Measurements from ENCODE around the gene ARHGAP21.

Gene ARHGAP21

DNA sequence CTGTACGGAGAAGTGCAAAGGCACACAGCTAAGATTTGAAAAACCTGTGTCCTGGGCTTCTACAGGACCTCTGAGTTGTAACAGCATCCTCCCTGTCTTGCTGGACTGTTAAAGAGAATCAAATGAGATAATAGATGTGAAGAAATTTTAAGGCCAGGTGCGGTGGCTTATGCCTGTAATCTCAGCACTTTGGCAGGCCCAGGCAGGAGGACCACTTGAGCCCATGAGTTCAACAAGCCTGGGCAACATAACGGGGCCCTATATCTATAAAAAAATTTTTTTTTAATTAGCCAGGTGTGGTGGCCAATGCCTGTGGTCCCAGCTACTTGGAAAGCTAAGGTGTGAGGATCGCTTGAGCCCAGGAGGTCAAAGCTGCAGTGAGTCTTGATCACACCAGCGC is 2.9 kb upstream of the ARHGAP21 start:
- no peak for TF ChIP-seq CTCF (IDR thresholded peaks at IDR 0.05)

- TF ChIP-seq CTCF (IDR thresholded peaks at IDR 0.05) = no peak
Observed at GRCh38 chr10:24724381-24725228, 918 bp upstream of the ARHGAP21 start.

- no peak for TF ChIP-seq CTCF (IDR thresholded peaks at IDR 0.05)
Observed at GRCh38 chr10:24723386-24723787, 300 bp downstream of the ARHGAP21 start.

DNA sequence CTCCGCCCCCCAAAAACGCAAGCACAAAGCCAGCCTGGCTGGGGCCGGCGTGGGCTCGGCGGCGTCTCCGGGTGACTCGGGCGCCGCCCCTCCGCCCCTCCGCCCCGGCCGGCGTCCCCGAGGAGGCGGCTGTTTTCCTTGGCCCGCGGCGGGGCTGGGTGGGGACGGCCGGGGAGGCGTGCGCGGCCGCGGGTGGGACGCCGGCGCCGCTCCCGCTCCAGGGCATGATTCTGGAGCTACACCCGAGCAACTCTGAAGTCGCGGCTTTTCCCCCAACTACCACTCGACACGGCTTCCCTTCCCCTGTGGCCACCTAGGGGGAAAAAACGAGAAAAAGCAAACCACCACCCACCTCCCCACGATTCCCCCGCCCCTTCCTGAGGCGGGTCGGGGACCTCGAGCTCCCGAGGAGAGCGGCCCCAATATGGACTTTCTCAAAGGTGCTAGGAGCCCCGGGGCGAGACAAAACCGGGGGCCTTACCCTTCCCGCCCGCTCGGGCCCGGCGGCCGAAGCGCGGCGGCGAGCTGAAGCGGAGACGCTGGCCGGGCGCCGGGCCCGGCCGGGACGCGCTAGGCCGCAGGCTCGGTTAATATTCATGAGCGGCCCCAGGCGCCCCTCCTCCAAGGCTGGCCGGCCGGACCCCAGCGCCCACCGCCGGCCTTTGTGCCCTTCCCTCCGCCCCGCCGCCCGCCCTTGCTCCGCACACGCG is 856 bp downstream of the ARHGAP21 start:
- no peak for TF ChIP-seq CTCF (IDR thresholded peaks at IDR 0.05)

DNA sequence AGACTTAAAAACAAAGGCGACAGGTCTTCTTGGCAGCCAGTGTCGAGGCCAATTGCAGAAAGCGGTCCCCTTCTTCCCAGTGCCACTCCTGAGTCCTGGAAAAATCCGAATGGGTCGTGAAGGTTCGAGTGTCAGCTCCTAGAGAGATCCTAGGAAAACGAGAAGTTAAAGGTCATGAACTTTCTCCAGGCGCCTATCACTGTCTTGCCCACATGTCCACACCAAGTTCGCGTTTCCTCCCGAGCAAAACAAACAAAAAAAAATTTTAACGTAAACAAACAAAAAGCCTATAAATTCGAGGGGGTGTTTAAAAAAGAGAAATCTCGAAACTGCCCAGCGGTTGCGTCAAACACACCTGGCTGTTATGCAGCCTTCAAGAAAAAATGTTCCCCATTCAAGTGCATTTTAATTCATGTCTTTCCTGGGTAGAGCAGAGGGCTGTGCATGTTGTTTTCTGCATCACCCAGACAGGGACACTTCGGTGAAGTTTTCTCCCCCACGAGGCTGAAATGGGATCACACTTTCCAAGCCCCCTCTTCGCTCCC is 1.5 kb downstream of the ARHGAP21 start:
- no peak for TF ChIP-seq CTCF (IDR thresholded peaks at IDR 0.05)

GRCh38 chr10:24721229-24722106 is 2.2 kb downstream of the ARHGAP21 start:
- no peak for TF ChIP-seq CTCF (IDR thresholded peaks at IDR 0.05)

GRCh38 chr10:24720096-24720495 is 3.6 kb downstream of the ARHGAP21 start:
- TF ChIP-seq CTCF (IDR thresholded peaks at IDR 0.05) = no peak
